OCI-LY7 (cell line): ENCODE measurements around the gene GSE1. TPM values are rescaled to one million over a fixed set of nuclear protein-coding genes. Genes with fewer than 3 reads are reported as not detected.

ENCODE experiments used
- BruUV-seq: library from RNA; stranded (reverse); fragments of 400-500 nt; replicated peaks from 2 replicates; lab custom pipeline; 2021; lab: Mats Ljungman, UMichigan
- CTCF ChIA-PET: fragments of 300-600 bp; sonication (Branson Sonifier 250); formaldehyde crosslinking; loops from one replicate; lab custom pipeline; 2022; ENCODE audit warnings: antibody characterized with exemption; ENCODE audit not compliant: unreplicated experiment; lab: Charles Lee
- POLR2A ChIA-PET: fragments of 300-600 bp; sonication (Branson Sonifier 250); formaldehyde crosslinking; loops from one replicate; lab custom pipeline; 2022; ENCODE audit warnings: antibody characterized with exemption; lab: Charles Lee
- DNase-seq: peaks from one replicate; pipeline ENCODE4 v3.0.0-alpha.2; 2015; ENCODE audit warnings: low spot score
- H2AFZ ChIP-seq: fragments of 200-600 bp; sonication (generic), shearing (Covaris generic); 2 replicates; pipeline ENCODE4 v1.6.1; 2014; ENCODE audit warnings: mild to moderate bottlenecking, antibody characterized with exemption, low read length, moderate library complexity
- H3K27ac ChIP-seq: fragments of 200-600 bp; sonication (generic); 2 replicates; pipeline ENCODE4 v1.5.1; 2014; ENCODE audit warnings: mixed run types, low read depth, mild to moderate bottlenecking, moderate library complexity, low read length, inconsistent platforms; ENCODE audit not compliant: poor library complexity, severe bottlenecking
- H3K36me3 ChIP-seq: fragments of 200-600 bp; sonication (generic); 2 replicates; pipeline ENCODE4 v1.6.1; 2014; ENCODE audit warnings: mild to moderate bottlenecking, antibody characterized with exemption, low read length, moderate library complexity, mixed read lengths; ENCODE audit not compliant: insufficient read depth
- H3K4me1 ChIP-seq: fragments of 200-600 bp; sonication (generic); 2 replicates; pipeline ENCODE4 v1.5.1; 2014; ENCODE audit warnings: mild to moderate bottlenecking, low read length; ENCODE audit not compliant: insufficient read depth, poor library complexity, severe bottlenecking
- H3K4me2 ChIP-seq: fragments of 200-600 bp; sonication (generic); 2 replicates; pipeline ENCODE4 v1.6.1; 2014; ENCODE audit warnings: mild to moderate bottlenecking, low read length
- H3K4me3 ChIP-seq: fragments of 200-600 bp; sonication (generic); 2 replicates; pipeline ENCODE4 v1.5.1; 2014; ENCODE audit warnings: mild to moderate bottlenecking, low read depth, low read length; ENCODE audit not compliant: poor library complexity, severe bottlenecking
- H3K79me2 ChIP-seq: fragments of 200-600 bp; sonication (generic); 2 replicates; pipeline ENCODE4 v1.6.1; 2016; ENCODE audit warnings: low read depth, mild to moderate bottlenecking, low read length, moderate library complexity, mixed read lengths; ENCODE audit not compliant: insufficient read depth
- H3K9me2 ChIP-seq: fragments of 200-600 bp; sonication (generic); 2 replicates; pipeline ENCODE4 v1.6.1; 2016; ENCODE audit warnings: mild to moderate bottlenecking, low read length, mixed read lengths; ENCODE audit not compliant: insufficient read depth
- H3K9me3 ChIP-seq: fragments of 200-600 bp; sonication (generic); 2 replicates; pipeline ENCODE4 v1.6.1; 2014; ENCODE audit warnings: mild to moderate bottlenecking, mixed run types, low read length, mixed read lengths
- H4K20me1 ChIP-seq: fragments of 200-600 bp; sonication (generic); 2 replicates; pipeline ENCODE4 v1.6.1; 2014; ENCODE audit warnings: mild to moderate bottlenecking, antibody characterized with exemption, low read length, moderate library complexity, mixed read lengths; ENCODE audit not compliant: insufficient read depth
- EZH2phosphoT487 ChIP-seq: fragments of 200-600 bp; sonication (generic); IDR thresholded peaks from 2 replicates; pipeline ENCODE4 v1.6.1; 2018; ENCODE audit warnings: low read depth, borderline replicate concordance, mild to moderate bottlenecking, mixed run types, antibody characterized with exemption, low read length, moderate library complexity, mixed read lengths
- intact Hi-C: fragments of 100-400 bp; cut with micrococcal nuclease; formaldehyde crosslinking; loops from one replicate; pipeline ENCODE4 v1.10.0; 2022; ENCODE audit not compliant: unreplicated experiment
- total RNA-seq, 2 experiments: library from RNA; depleted of rRNA in 1 of 2; stranded (reverse); fragments of >200 nt in 1 of 2; shearing (Covaris generic) in 1 of 2; gene quantifications; 2 replicates each; pipeline ENCODE4 v1.2.3, GENCODE V29; 2014 to 2022
- TF ChIP-seq, protein P1 (sequence below): fragments of 200-600 bp; sonication (generic); conservative IDR thresholded peaks from 2 replicates; pipeline ENCODE4 v1.5.1; 2014; ENCODE audit warnings: mild to moderate bottlenecking, antibody characterized with exemption, low read length, moderate library complexity, mixed read lengths

The GSE1 gene
- total RNA-seq, 2 experiments from 2014 or later, result 30.9 to 66.6 TPM

DNA sequence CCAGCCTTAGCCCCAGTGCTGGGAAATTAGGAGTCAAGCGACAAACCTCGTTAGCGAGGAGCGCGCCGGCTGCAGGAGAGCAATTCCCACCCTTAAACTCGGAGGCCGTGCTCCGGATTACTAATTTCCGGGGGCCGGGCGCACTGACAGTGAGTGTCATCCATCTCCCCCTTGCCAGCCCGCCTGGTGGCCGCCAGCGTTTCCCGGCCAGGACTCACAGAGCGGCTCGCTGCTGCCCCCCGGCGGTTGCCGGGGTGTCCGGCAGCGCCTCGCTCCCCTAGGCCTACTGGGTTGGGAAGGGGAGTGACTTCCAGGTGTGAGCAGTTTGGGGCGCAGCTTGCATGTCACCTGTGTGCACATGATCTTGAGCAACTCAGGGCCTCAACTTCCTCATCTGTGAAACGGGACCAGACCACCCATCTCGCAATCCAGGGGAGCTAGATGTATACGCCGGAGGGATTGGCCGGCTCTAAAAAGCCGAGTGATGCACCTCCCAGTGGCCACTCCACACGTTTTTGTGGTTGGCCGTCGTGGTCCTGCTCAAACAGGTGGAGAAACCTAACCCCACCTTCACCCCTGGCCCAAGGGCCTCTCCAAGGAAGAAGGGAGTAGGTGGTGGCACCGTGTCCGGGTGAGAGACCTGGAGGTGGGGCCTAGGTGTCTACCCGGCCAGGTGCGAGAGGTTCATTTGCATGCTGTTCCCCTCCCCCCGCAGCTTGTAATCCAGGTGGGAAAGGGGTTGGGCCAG, 2.5 kb upstream of the GSE1 start:
- TF ChIP-seq EZH2phosphoT487, result no peak
- TF ChIP-seq, protein P1, sequence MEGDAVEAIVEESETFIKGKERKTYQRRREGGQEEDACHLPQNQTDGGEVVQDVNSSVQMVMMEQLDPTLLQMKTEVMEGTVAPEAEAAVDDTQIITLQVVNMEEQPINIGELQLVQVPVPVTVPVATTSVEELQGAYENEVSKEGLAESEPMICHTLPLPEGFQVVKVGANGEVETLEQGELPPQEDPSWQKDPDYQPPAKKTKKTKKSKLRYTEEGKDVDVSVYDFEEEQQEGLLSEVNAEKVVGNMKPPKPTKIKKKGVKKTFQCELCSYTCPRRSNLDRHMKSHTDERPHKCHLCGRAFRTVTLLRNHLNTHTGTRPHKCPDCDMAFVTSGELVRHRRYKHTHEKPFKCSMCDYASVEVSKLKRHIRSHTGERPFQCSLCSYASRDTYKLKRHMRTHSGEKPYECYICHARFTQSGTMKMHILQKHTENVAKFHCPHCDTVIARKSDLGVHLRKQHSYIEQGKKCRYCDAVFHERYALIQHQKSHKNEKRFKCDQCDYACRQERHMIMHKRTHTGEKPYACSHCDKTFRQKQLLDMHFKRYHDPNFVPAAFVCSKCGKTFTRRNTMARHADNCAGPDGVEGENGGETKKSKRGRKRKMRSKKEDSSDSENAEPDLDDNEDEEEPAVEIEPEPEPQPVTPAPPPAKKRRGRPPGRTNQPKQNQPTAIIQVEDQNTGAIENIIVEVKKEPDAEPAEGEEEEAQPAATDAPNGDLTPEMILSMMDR, result peak; percentile 94
- peak overlapping the region; percentile 86 for H3K27ac ChIP-seq
- no peaks in the 10 kb centered on the region for H3K36me3 ChIP-seq
- H3K4me2 ChIP-seq, result peak overlapping the region; percentile 96
- BruUV-seq, result no TSS peak
- peaks cover 74% of the 10 kb centered on the region for H3K4me1 ChIP-seq
- no peaks in the 10 kb centered on the region for H3K9me2 ChIP-seq
- H4K20me1 ChIP-seq, result no peaks in the 10 kb centered on the region
- ChIA-PET POLR2A (interaction anchor here (1.3 kb wide), 2 partner anchors 47 to 163 kb away, joined by 3 to 5 read pairs; no protein-coding TSS in a partner anchor), CTCF (interaction anchor here (0.6 to 1.8 kb wide), 4 partner anchors 81 to 166 kb away, joined by 3 to 12 read pairs (median 6); no protein-coding TSS in a partner anchor)
- intact Hi-C loops, result loop anchor here (1.0 to 5.0 kb wide), 6 partner anchors 38 to 163 kb away; no protein-coding TSS in a partner anchor
- H3K4me3 ChIP-seq, result peak overlapping the region; percentile 76
- peak; percentile 91 for DNase-seq
- 0 out of 2 replicates have a peak overlapping the region, but pooled peaks have one; percentile 17 for H2AFZ ChIP-seq
- H3K9me3 ChIP-seq, result no peaks in the 10 kb centered on the region
- peaks cover 16% of the 10 kb centered on the region; the same call in 1 of the 2 replicates for H3K79me2 ChIP-seq

DNA sequence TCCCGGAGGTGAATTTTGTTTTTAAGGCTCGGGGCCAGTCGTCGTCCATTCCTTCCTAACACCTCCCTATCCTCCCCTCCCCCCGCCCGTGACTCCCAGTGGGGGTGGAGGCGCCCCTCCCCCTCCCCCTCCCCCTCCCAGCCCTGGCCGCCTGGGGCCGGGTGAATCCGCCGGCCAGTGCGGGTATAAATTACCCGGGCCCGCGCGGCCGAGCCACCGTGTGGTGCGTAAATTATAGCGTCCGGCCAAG, 2.0 kb upstream of the GSE1 start:
- Histone ChIP-seq H3K27ac (peak overlapping the region; percentile 86), H3K4me2 (peak overlapping the region; percentile 96), H3K9me3 (no peaks in the 10 kb centered on the region), H3K9me2 (no peaks in the 10 kb centered on the region), H3K4me1 (peaks cover 78% of the 10 kb centered on the region), H3K79me2 (peaks cover 17% of the 10 kb centered on the region; the same call in 1 of the 2 replicates), H3K36me3 (no peaks in the 10 kb centered on the region), H2AFZ (0 out of 2 replicates have a peak overlapping the region, but pooled peaks have one; percentile 36), H3K4me3 (peak overlapping the region; percentile 76), H4K20me1 (peaks cover under 1% of the 10 kb centered on the region; the same call in 1 of the 2 replicates)
- CTCF ChIA-PET, result interaction anchor here (0.9 to 1.8 kb wide), 3 partner anchors 82 to 166 kb away, joined by 4 to 12 read pairs (median 9); no protein-coding TSS in a partner anchor
- BruUV-seq, result no TSS peak
- DNase-seq, result peak; percentile 45
- POLR2A ChIA-PET, result interaction anchor here (1.3 kb wide), 1 partner anchor 163 kb away, joined by 5 read pairs; no protein-coding TSS in a partner anchor
- TF ChIP-seq, protein P1, result no peak
- TF ChIP-seq EZH2phosphoT487, result no peak
- intact Hi-C loops, result loop anchor here (2.0 to 5.0 kb wide), 2 partner anchors 39 to 120 kb away; no protein-coding TSS in a partner anchor
